HG02970 (cell line): ENCODE measurements around the gene CD2AP.

Source experiments
- ATAC-seq: cut with Tn5 transposase; IDR thresholded peaks from one replicate; pipeline ENCODE4 v1.9.1; 2021; ENCODE audit warnings: mild to moderate bottlenecking, moderate library complexity, moderate number of reproducible peaks; ENCODE audit not compliant: unreplicated experiment, low FRiP score

CD2AP gene

GRCh38 chr6:47670851-47671250, 193.3 kb downstream of the CD2AP start:
- ATAC-seq = no peak

DNA sequence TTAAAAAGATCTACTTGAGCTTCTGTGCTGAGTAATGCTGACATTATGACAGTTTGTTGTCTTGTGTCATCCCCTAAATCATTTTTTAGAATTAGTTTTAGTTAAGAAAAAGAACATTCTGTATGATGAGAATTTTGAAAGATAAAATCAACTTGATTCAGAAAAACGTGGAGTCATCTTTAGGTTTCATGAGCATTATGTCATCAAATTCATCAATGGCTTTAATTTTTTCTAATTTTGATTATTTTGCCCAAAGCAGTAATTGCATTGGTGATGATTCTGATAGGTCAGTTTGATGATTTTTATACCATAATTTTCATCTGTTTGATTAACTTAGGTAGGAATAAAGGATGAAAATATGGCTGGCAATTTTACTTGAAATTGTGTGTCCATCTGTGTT, 194.2 kb downstream of the CD2AP start:
- no peak for ATAC-seq

DNA sequence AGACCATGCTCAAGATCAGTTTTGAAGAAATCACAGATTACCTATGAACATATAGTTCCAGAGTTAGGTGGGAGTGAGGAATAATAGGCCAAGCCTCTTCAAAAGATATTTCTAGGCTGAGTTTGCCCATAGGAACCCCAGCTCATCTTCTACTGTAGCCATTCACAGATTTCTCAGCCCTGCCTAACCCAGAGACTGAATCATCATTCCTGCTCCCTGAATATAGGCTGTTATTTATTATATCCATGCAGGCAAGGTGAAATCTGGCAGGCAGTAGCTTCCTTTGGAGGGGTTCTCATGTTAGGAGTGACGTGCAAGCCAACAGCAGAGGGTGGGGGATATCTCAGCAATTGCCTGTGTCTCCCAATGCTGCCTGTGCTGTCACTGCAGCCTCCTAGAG, 195.2 kb downstream of the CD2AP start:
- no peak for ATAC-seq

DNA sequence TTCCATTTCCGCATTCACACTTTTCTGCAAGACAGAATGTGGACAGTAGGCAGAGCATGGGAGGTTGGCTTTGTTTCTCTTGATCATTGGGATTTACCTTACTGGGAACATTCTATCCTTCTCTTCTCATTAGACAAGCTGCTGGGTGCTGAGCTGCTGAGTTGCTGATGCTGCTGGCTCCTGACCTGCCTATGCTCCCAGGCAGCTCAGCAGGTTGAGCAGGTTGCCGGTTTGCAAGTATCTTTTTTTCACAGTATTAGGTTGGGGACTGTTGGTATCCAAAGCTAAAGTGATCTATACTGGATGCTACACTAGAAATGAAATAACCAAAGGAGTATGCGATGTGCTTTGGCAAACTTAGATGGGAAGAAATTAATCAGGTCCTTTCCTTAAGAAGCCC, 197.1 kb downstream of the CD2AP start:
- no peak for ATAC-seq
